Measurements from ENCODE around the gene SURF6.

SURF6 gene

GRCh38 chr9:133369422-133369821 is 33.4 kb upstream of the SURF6 start:
- FAIRE-seq: no peak
- no peak for DNase-seq (ENCODE audit: extremely low spot score, insufficient read length, low read depth)

- FAIRE-seq: no peak
- DNase-seq (ENCODE audit: extremely low spot score, insufficient read length, low read depth): no peak
Measured at GRCh38 chr9:133368249-133368881, 32.4 kb upstream of the SURF6 start.

GRCh38 chr9:133367778-133368177 is 31.8 kb upstream of the SURF6 start:
- FAIRE-seq (no peak), DNase-seq (ENCODE audit: extremely low spot score, insufficient read length, low read depth) (no peak)

DNA sequence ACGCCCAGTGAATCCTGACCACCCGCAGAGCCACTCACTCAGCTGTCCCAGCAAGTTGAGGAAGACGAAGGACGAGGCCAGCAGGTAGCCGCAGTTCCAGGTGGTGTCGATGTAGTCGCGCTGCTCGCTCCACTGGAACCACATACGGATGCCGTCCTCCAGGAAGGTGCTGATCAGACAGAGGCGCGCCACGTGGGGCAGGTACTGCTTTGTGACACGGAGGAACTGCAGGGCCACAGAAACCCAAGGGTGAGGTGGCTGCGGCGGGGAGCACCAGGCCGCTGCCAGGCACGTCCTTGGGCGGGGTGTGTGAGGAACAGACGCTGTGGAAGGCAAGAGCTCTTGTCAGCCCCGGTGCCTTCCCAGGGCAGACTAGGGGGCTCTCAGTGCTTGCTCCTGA is 31.2 kb upstream of the SURF6 start:
- DNase-seq (ENCODE audit: extremely low spot score, insufficient read length, low read depth) (no peak), FAIRE-seq (no peak)

DNA sequence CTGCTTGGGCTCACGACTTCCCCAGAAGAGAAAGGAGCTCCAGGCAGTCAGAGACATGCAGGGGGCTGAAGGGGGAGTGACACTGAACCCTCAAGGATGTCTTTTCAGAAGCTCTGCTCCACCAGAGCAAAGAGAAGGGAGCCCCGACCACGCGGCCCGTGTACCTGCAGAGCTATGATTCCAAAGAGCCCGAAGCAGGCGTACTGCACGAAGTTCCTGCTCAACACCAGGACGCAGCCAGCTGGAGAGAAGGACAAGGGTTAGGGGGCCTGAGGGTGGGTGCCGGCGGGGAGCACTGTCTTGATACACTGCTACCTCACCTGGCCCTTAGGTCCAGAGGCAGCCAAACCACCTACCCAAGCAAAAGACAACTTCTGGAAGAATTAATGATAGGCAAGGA is 30.4 kb upstream of the SURF6 start:
- no peak for DNase-seq (ENCODE audit: extremely low spot score, insufficient read length, low read depth)
- no peak for FAIRE-seq

DNA sequence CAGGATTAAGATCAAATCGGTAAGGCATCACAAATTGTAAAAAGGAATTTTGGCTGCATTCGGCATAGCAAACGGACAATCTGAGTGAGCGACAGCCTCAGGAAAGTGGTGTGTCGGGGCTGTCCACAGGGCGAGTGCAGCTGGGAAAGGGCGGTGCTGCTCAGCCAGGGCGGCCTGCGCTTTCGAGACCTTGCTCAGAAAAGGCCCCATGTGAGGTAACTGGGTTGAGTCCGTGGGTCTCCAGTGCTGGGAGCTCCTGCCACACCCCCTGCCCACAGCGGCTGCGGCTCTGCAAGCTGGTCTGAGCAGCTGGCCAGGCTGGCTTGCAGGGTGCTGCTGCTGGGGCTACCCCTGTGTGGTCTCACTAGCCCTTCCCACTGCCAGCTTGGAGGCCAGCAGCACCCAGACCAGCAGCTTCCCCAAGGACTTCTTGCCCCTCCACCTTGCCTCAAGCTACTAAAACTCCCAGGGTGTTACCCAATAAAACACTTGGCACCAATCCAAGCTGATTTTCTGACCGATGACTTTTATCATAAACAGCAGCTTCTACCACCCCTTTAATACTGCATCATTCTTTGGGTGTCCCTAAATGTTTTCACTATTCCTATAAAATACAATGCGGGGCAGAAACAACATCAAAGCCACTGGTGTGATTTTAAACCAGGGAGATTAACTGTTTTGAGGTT is 26.5 kb upstream of the SURF6 start:
- DNase-seq (ENCODE audit: extremely low spot score, insufficient read length, low read depth) (no peak), FAIRE-seq (no peak)

DNA sequence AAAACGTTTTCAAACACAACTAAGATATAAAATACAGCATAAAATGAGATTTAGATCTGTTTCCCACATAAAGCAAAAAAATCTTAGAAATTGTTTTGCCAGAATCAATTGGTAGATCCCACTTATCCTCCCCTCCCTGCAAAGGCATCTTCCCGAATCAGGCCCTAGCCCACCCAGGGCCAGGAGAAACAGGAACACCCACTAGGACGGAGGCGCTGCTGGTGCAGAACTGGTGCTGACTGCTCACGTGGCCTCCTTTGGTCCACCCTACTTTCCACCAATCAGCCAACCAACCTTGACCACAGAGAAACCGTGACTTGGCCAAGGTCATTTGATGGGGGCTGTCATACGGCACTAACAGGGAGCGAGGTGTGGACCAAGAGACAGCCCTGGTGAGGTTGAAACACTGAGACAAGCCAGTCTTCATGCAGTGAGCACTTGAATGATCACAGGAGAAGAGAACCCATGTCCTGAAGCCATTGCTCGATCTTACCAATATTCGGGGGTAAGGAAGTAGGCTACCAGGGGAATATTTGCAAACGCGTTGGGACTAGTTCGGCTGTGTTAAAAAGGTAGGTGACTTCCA is 25.6 kb upstream of the SURF6 start:
- no peak for FAIRE-seq
- no peak for DNase-seq (ENCODE audit: extremely low spot score, insufficient read length, low read depth)

- FAIRE-seq (no peak), DNase-seq (ENCODE audit: extremely low spot score, insufficient read length, low read depth) (no peak)
Measured at GRCh38 chr9:133360400-133361393, 24.7 kb upstream of the SURF6 start.

DNA sequence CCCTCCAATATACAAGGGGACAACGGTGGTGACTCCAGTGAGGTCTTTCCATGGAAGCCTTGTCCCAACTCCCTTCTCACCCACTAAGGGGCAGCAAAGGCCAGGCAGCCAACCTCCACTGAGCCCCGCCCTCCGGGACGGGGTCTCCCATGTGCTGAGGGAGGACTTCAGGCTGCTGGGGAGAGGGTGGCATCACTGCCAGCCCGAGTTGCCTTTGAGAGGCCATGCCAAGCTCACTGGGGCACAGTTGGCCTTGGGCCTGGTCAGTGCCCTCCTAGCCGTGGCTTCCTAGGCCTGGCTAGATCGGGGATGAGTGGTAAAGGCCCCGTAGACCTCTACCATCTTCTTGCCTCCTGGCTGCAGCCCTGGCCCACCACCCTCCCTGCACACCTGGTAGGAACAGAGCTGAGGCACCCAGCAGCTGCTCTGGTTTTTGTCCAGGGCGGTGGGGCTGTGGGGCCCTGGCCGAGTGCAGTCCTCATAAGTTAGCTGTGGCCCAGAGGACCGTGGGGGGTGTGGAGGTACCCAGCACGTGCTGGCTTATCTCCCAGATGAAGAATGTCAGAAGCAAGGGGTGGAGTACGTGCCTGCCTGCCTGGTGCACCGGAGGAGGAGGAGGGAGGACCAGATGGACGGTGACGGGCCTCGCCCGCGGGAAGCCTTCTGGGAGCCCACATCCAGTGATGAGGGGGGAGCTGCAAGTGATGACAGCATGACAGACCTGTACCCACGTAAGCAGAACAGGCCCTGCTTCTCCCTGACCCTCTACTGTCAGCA is 23.6 kb upstream of the SURF6 start:
- DNase-seq (ENCODE audit: extremely low spot score, insufficient read length, low read depth) (no peak), FAIRE-seq (no peak)

- DNase-seq (ENCODE audit: extremely low spot score, insufficient read length, low read depth): no peak
- no peak for FAIRE-seq
Measured at GRCh38 chr9:133357656-133358055, 21.7 kb upstream of the SURF6 start.

GRCh38 chr9:133356391-133357091 is 20.6 kb upstream of the SURF6 start, which contains the start of the genes SURF1 and SURF2:
Gene SURF1 (minus strand): TSS chr9:133356487. CDS start chr9:133356453, 34 bp downstream.
Gene SURF2 (plus strand): TSS chr9:133356550. CDS start chr9:133356593, 43 bp downstream.
- FAIRE-seq: peak; percentile 56
- peak; percentile 78 for DNase-seq (ENCODE audit: extremely low spot score, insufficient read length, low read depth)

- DNase-seq (ENCODE audit: extremely low spot score, insufficient read length, low read depth) (no peak), FAIRE-seq (no peak)
Measured at GRCh38 chr9:133355881-133356357, 19.9 kb upstream of the SURF6 start.

GRCh38 chr9:133354766-133355165 is 18.8 kb upstream of the SURF6 start:
- DNase-seq (ENCODE audit: extremely low spot score, insufficient read length, low read depth) (no peak), FAIRE-seq (no peak)

DNA sequence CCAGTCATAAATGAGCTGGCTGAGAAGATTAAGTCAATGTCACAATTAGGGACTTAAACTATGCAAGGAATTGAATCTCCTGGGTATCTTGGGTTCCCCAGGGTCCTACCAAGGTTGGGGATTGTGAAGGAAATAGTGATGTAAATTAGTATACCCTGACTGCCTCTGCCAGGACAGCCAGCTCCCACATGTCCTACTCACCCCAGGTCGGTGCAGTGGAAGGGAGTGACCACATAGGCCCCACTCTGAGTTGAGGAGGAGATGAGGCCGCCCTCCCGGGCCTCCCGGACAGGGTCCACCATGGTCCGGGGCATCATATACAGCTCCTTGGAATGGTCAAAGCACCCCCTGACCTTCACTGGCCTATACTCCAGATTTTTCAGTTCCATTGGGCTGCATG is 17.6 kb upstream of the SURF6 start:
- no peak for DNase-seq (ENCODE audit: extremely low spot score, insufficient read length, low read depth)
- no peak for FAIRE-seq

GRCh38 chr9:133352635-133353340 is 16.8 kb upstream of the SURF6 start:
- FAIRE-seq: no peak
- DNase-seq (ENCODE audit: extremely low spot score, insufficient read length, low read depth): no peak

- FAIRE-seq (no peak), DNase-seq (ENCODE audit: extremely low spot score, insufficient read length, low read depth) (no peak)
Measured at GRCh38 chr9:133351908-133352634, 16.1 kb upstream of the SURF6 start.

DNA sequence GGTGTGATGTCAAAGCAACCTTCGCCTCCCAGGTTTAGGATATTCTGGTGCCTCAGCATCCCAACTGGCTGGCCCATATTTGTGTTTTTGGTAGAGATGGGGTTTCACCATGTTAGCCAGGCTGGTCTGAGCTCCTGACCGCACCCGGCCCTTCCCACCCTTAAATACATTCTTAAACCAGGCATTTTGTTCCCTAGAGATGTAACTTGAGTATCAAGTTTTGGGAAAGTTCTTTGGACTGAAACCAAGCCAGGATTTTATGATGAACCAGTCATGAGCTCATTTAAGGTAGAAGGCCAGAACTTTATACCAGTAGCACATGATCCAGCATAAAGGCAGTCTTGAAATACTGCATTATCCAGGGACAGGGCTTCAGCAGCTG is 15.5 kb upstream of the SURF6 start:
- DNase-seq (ENCODE audit: extremely low spot score, insufficient read length, low read depth) (no peak), FAIRE-seq (no peak)
